Caco-2 (cell line): Measurements from ENCODE around the gene ACOT7. TPM values are rescaled to one million over a fixed set of nuclear protein-coding genes. Genes with fewer than 3 reads are reported as not detected.

ENCODE experiments used
- BruUV-seq: library from RNA; stranded (reverse); fragments of 400-500 nt; replicated peaks from 2 replicates; lab custom pipeline; 2021; lab: Mats Ljungman, UMichigan
- CTCF ChIA-PET: fragments of 300-600 bp; sonication (Branson Sonifier 250); formaldehyde crosslinking; loops from one replicate; lab custom pipeline; 2022; ENCODE audit warnings: antibody characterized with exemption; lab: Charles Lee
- POLR2A ChIA-PET: fragments of 300-600 bp; sonication (Branson Sonifier 250); formaldehyde crosslinking; loops from one replicate; lab custom pipeline; 2022; ENCODE audit warnings: antibody characterized with exemption; lab: Charles Lee
- DNase-seq, 2 experiments: peaks; one replicate each; pipeline versions ENCODE4 v3.0.0 to v3.0.0-alpha.2; 2020 to 2022
- H3K27me3 ChIP-seq: replicated peaks from 2 replicates; pipeline ENCODE4 v1.6.0; 2011; ENCODE audit warnings: low read length; ENCODE audit not compliant: control insufficient read depth, insufficient read depth
- H3K36me3 ChIP-seq: 2 replicates; pipeline ENCODE4 v1.5.1; 2011; ENCODE audit warnings: low read length; ENCODE audit not compliant: control insufficient read depth, insufficient read depth
- H3K4me1 ChIP-seq: fragments of 250-450 bp; sonication (Bioruptor Pico); 2 replicates; pipeline ENCODE4 v1.5.1; 2020; ENCODE audit warnings: mild to moderate bottlenecking
- H3K4me3 ChIP-seq: 2 replicates; pipeline ENCODE4 v1.5.1; 2011; ENCODE audit warnings: low read depth, mild to moderate bottlenecking, control low read depth, low read length
- H3K9me3 ChIP-seq: fragments of 250-450 bp; sonication (Bioruptor Pico); 2 replicates; pipeline ENCODE4 v1.5.1; 2020; ENCODE audit warnings: mild to moderate bottlenecking, moderate library complexity
- H3K27ac Mint-ChIP-seq: one replicate; pipeline ENCODE4 v1.8.0; 2022; ENCODE audit warnings: mixed read lengths; ENCODE audit not compliant: unreplicated experiment
- H3K27me3 Mint-ChIP-seq: one replicate; pipeline ENCODE4 v1.8.0; 2022; ENCODE audit warnings: mixed read lengths; ENCODE audit not compliant: insufficient read depth, unreplicated experiment
- H3K36me3 Mint-ChIP-seq: one replicate; pipeline ENCODE4 v1.8.0; 2022; ENCODE audit warnings: mild to moderate bottlenecking, mixed read lengths; ENCODE audit not compliant: insufficient read depth, unreplicated experiment
- H3K4me1 Mint-ChIP-seq: one replicate; pipeline ENCODE4 v1.8.0; 2022; ENCODE audit warnings: low read depth, mixed read lengths; ENCODE audit not compliant: unreplicated experiment
- H3K4me3 Mint-ChIP-seq: one replicate; pipeline ENCODE4 v1.8.0; 2022; ENCODE audit warnings: mild to moderate bottlenecking, moderate library complexity, mixed read lengths; ENCODE audit not compliant: unreplicated experiment
- H3K9me3 Mint-ChIP-seq: one replicate; pipeline ENCODE4 v1.8.0; 2022; ENCODE audit warnings: mixed read lengths; ENCODE audit not compliant: unreplicated experiment
- CTCF ChIP-seq, 2 experiments: fragments of 200-600 bp in 1 of 2; IDR thresholded peaks; 1 replicate in 1 of 2; 2 replicates in 1 of 2; pipeline versions ENCODE4 v1.5.1 to v1.8.0; 2011 to 2022; ENCODE audit warnings: antibody characterized with exemption in 1 of 2, control low read depth in 1 of 2, inconsistent platforms in 1 of 2, low read depth in 1 of 2, low read length in 1 of 2, mild to moderate bottlenecking in 1 of 2, moderate library complexity in 1 of 2; ENCODE audit not compliant: insufficient read depth in 1 of 2, severe bottlenecking in 1 of 2, unreplicated experiment in 1 of 2
- intact Hi-C: fragments of 100-400 bp; cut with micrococcal nuclease; formaldehyde crosslinking; loops from one replicate; pipeline ENCODE4 v1.10.0; 2022; ENCODE audit not compliant: unreplicated experiment
- total RNA-seq: library from RNA; stranded (reverse); gene quantifications from 2 replicates; pipeline ENCODE4 v1.2.3, GENCODE V29; 2022

Gene ACOT7
- total RNA-seq, 1 experiment from 2014 or later: 221 TPM

- Histone ChIP-seq H3K9me3 (no peaks in the 10 kb centered on the region), H3K36me3 (peaks cover 1% of the 10 kb centered on the region), H3K4me1 (peaks cover 60% of the 10 kb centered on the region), H3K27me3 (no peaks in the 10 kb centered on the region), H3K4me3 (no peak overlapping the region)
- no TSS peak for BruUV-seq
- Mint-ChIP-seq H3K4me3 (no peak overlapping the region), H3K36me3 (peaks cover 45% of the 10 kb centered on the region), H3K4me1 (peaks cover 27% of the 10 kb centered on the region), H3K27ac (peak overlapping the region; percentile 93), H3K27me3 (no peaks in the 10 kb centered on the region), H3K9me3 (no peaks in the 10 kb centered on the region)
- ChIA-PET CTCF (interaction anchor here (0.9 to 1.1 kb wide), 2 partner anchors 69 to 83 kb away, joined by 3 to 5 read pairs; no protein-coding TSS in a partner anchor), POLR2A (no interaction called here)
- no peak for TF ChIP-seq CTCF (IDR thresholded peaks at IDR 0.05; ENCODE audit: insufficient read depth in 1 of 2, low read depth in 1 of 2, low read length in 1 of 2, severe bottlenecking in 1 of 2, unreplicated experiment in 1 of 2)
- DNase-seq: no peak
- intact Hi-C loops: no loop called here
Observed at GRCh38 chr1:6354659-6355317, 38.8 kb downstream of the ACOT7 start.

DNA sequence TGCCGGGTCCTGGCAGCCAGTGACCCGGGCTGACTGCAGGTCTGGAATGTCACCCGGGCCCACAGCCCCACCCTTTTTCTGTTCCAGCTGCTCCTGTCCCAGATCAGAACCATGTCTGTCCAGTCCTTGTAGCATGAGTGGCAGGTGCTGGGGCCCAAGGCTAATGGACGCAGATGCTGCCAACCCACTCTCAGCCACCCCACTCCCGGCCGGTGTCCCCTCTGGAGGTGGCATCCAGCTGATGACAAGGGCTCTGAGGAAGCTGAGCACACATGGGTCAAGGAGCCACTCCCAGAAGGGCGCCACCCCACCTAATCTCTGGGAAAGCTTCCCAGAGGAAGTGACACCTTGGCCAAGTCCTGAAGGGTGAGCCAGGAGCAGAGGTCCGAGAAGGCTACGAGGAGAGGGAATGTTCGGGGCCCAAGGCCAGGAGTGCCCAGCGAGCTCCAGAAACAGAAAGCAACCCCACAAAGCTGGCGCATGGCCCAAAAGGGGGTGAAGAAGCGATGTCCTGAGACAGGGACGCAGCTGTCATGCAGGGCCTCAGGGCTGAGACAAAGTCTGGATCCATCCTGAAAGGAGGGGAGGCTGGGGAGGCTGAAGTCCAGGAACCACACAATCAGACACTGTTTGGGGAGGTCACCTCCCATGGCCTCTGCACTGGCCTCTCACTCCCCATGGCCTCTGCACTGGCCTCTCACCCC is 39.5 kb downstream of the ACOT7 start:
- no peak for TF ChIP-seq CTCF (IDR thresholded peaks at IDR 0.05; ENCODE audit: insufficient read depth in 1 of 2, low read depth in 1 of 2, low read length in 1 of 2, severe bottlenecking in 1 of 2, unreplicated experiment in 1 of 2)
- Mint-ChIP-seq H3K4me3 (peak overlapping the region; percentile 67), H3K9me3 (no peaks in the 10 kb centered on the region), H3K4me1 (peaks cover 27% of the 10 kb centered on the region), H3K27me3 (no peaks in the 10 kb centered on the region), H3K36me3 (peaks cover 52% of the 10 kb centered on the region), H3K27ac (peak overlapping the region; percentile 93)
- peaks cover 1% of the 10 kb centered on the region for H3K36me3 ChIP-seq
- peak; percentile 82 for DNase-seq
- H3K9me3 ChIP-seq: no peaks in the 10 kb centered on the region
- no peaks in the 10 kb centered on the region for H3K27me3 ChIP-seq
- H3K4me3 ChIP-seq: no peak overlapping the region
- H3K4me1 ChIP-seq: peaks cover 59% of the 10 kb centered on the region
- no TSS peak for BruUV-seq
- intact Hi-C loops: no loop called here
- ChIA-PET POLR2A (interaction anchor here (0.5 to 0.7 kb wide), 2 partner anchors 69 to 1174 kb away, joined by 3 to 6 read pairs; no protein-coding TSS in a partner anchor), CTCF (interaction anchor here (0.9 kb wide), 1 partner anchor 69 kb away, joined by 3 read pairs; no protein-coding TSS in a partner anchor)

GRCh38 chr1:6353619-6353954 is 40.0 kb downstream of the ACOT7 start:
- no peak for DNase-seq
- Histone ChIP-seq H3K4me1 (peaks cover 54% of the 10 kb centered on the region), H3K4me3 (no peak overlapping the region), H3K9me3 (no peaks in the 10 kb centered on the region), H3K27me3 (no peaks in the 10 kb centered on the region), H3K36me3 (peaks cover 1% of the 10 kb centered on the region)
- intact Hi-C loops: no loop called here
- H3K27ac Mint-ChIP-seq: peak overlapping the region; percentile 93
- peaks cover 27% of the 10 kb centered on the region for H3K4me1 Mint-ChIP-seq
- peaks cover 56% of the 10 kb centered on the region for H3K36me3 Mint-ChIP-seq
- ChIA-PET CTCF (interaction anchor here (0.9 kb wide), 1 partner anchor 70 kb away, joined by 3 read pairs; no protein-coding TSS in a partner anchor), POLR2A (interaction anchor here (0.5 to 0.7 kb wide), 2 partner anchors 69 to 1175 kb away, joined by 3 to 6 read pairs; no protein-coding TSS in a partner anchor)
- no peaks in the 10 kb centered on the region for H3K9me3 Mint-ChIP-seq
- H3K27me3 Mint-ChIP-seq: no peaks in the 10 kb centered on the region
- H3K4me3 Mint-ChIP-seq: peak overlapping the region; percentile 67
- BruUV-seq: no TSS peak
- no peak for TF ChIP-seq CTCF (IDR thresholded peaks at IDR 0.05; ENCODE audit: insufficient read depth in 1 of 2, low read depth in 1 of 2, low read length in 1 of 2, severe bottlenecking in 1 of 2, unreplicated experiment in 1 of 2)
